ENCODE measurements around the gene ATPAF2. TPM values are rescaled to one million over a fixed set of nuclear protein-coding genes. Genes with fewer than 3 reads are reported as not detected.
"Not testable (repeated sequence)": the region's sequence is repeated elsewhere in the genome, so short reads cannot be mapped to it uniquely, and the experiment has no call there.

The ATPAF2 gene
- total and polyA plus RNA-seq, 2 experiments from 2014 or later: 24.3 to 25.7 TPM

DNA sequence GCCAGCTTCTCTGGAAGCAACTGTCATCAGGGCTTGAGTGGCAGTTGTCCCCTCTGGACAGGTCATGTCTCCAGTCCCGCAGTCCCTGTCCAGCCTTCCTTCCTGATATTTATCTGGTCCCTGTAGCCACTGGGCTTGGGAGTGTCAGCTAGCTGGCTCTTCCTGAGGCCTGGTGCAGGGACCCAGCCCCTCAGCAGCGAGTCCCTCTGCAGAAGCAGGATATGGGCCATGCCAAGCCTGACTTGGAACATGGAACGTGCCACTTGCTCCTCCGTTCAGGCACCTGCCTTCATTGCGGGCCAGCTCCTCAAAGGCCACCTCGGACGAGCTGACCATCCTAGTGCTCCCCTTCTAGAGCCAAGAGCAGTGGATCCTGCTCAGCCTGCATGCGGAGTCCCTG, 40.0 kb downstream of the ATPAF2 start (continued):
- no peak for TF ChIP-seq ETS1 (IDR thresholded peaks at IDR 0.05)
- no peak for TF ChIP-seq EZH2phosphoT487 (IDR thresholded peaks at IDR 0.05; ENCODE audit: unreplicated experiment)

GRCh38 chr17:17995887-17996286, 43.1 kb downstream of the ATPAF2 start:
- not testable (repeated sequence) for H3F3A ChIP-seq (replicated peaks; ENCODE audit: low read depth); H3K4me2 ChIP-seq; H3K36me3 ChIP-seq (ENCODE audit: insufficient read depth); H3K9me2 ChIP-seq (ENCODE audit: insufficient read depth); H3K4me1 Mint-ChIP-seq; H3K4me3 ChIP-seq; H3K36me3 Mint-ChIP-seq (ENCODE audit: low read depth); H4K20me1 ChIP-seq (replicated peaks; ENCODE audit: insufficient read depth); H3K9me3 Mint-ChIP-seq; H3K4me3 Mint-ChIP-seq; H3K4me1 ChIP-seq (ENCODE audit: insufficient read depth); ATAC-seq; H3K79me2 ChIP-seq (replicated peaks; ENCODE audit: insufficient read depth); H3K27ac Mint-ChIP-seq; H2AFZ ChIP-seq; DNase-seq (ENCODE audit: low spot score); H3K27ac ChIP-seq (ENCODE audit: low read depth); H3K27me3 ChIP-seq (ENCODE audit: insufficient read depth); H3K27me3 Mint-ChIP-seq (ENCODE audit: insufficient read depth, low read depth, poor library complexity)

- Histone ChIP-seq H3F3A (replicated peaks; ENCODE audit: low read depth) (no peaks in the 10 kb centered on the region), H3K4me3 (no peak overlapping the region), H3K36me3 (ENCODE audit: insufficient read depth) (no peaks in the 10 kb centered on the region), H3K4me2 (no peak overlapping the region), H3K27me3 (ENCODE audit: insufficient read depth) (no peaks in the 10 kb centered on the region), H4K20me1 (replicated peaks; ENCODE audit: insufficient read depth) (no peaks in the 10 kb centered on the region), H2AFZ (peak overlapping the region; percentile 84; the same call in 1 of the 2 replicates), H3K79me2 (replicated peaks; ENCODE audit: insufficient read depth) (no peaks in the 10 kb centered on the region), H3K27ac (ENCODE audit: low read depth) (no peak overlapping the region), H3K4me1 (ENCODE audit: insufficient read depth) (no peaks in the 10 kb centered on the region; the same call in 1 of the 2 replicates), H3K9me2 (ENCODE audit: insufficient read depth) (no peaks in the 10 kb centered on the region)
- TF ChIP-seq STAT1 (IDR thresholded peaks at IDR 0.05; ENCODE audit: unreplicated experiment) (no peak), ZNF331 (CRISPR knock-in tag; IDR thresholded peaks at IDR 0.05; ENCODE audit: low read depth) (no peak), CTCF (conservative IDR thresholded peaks at IDR 0.05; ENCODE audit: low read depth in 2 of 2) (peak; percentile 66 to 78), EZH2phosphoT487 (IDR thresholded peaks at IDR 0.05; ENCODE audit: unreplicated experiment) (no peak)
- TF ChIP-seq, protein P1, sequence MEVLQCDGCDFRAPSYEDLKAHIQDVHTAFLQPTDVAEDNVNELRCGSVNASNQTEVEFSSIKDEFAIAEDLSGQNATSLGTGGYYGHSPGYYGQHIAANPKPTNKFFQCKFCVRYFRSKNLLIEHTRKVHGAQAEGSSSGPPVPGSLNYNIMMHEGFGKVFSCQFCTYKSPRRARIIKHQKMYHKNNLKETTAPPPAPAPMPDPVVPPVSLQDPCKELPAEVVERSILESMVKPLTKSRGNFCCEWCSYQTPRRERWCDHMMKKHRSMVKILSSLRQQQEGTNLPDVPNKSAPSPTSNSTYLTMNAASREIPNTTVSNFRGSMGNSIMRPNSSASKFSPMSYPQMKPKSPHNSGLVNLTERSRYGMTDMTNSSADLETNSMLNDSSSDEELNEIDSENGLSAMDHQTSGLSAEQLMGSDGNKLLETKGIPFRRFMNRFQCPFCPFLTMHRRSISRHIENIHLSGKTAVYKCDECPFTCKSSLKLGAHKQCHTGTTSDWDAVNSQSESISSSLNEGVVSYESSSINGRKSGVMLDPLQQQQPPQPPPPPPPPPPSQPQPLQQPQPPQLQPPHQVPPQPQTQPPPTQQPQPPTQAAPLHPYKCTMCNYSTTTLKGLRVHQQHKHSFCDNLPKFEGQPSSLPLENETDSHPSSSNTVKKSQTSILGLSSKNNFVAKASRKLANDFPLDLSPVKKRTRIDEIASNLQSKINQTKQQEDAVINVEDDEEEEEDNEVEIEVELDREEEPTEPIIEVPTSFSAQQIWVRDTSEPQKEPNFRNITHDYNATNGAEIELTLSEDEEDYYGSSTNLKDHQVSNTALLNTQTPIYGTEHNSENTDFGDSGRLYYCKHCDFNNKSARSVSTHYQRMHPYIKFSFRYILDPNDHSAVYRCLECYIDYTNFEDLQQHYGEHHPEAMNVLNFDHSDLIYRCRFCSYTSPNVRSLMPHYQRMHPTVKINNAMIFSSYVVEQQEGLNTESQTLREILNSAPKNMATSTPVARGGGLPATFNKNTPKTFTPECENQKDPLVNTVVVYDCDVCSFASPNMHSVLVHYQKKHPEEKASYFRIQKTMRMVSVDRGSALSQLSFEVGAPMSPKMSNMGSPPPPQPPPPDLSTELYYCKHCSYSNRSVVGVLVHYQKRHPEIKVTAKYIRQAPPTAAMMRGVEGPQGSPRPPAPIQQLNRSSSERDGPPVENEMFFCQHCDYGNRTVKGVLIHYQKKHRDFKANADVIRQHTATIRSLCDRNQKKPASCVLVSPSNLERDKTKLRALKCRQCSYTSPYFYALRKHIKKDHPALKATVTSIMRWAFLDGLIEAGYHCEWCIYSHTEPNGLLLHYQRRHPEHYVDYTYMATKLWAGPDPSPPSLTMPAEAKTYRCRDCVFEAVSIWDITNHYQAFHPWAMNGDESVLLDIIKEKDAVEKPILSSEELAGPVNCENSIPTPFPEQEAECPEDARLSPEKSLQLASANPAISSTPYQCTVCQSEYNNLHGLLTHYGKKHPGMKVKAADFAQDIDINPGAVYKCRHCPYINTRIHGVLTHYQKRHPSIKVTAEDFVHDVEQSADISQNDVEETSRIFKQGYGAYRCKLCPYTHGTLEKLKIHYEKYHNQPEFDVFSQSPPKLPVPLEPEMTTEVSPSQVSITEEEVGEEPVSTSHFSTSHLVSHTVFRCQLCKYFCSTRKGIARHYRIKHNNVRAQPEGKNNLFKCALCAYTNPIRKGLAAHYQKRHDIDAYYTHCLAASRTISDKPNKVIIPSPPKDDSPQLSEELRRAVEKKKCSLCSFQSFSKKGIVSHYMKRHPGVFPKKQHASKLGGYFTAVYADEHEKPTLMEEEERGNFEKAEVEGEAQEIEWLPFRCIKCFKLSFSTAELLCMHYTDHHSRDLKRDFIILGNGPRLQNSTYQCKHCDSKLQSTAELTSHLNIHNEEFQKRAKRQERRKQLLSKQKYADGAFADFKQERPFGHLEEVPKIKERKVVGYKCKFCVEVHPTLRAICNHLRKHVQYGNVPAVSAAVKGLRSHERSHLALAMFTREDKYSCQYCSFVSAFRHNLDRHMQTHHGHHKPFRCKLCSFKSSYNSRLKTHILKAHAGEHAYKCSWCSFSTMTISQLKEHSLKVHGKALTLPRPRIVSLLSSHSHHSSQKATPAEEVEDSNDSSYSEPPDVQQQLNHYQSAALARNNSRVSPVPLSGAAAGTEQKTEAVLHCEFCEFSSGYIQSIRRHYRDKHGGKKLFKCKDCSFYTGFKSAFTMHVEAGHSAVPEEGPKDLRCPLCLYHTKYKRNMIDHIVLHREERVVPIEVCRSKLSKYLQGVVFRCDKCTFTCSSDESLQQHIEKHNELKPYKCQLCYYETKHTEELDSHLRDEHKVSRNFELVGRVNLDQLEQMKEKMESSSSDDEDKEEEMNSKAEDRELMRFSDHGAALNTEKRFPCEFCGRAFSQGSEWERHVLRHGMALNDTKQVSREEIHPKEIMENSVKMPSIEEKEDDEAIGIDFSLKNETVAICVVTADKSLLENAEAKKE (CRISPR knock-in tag; IDR thresholded peaks at IDR 0.05): no peak
- H3K4me1 Mint-ChIP-seq: peaks cover 2% of the 10 kb centered on the region; the same call in 1 of the 3 replicates
- no peaks in the 10 kb centered on the region; the same call in 2 of the 3 replicates for H3K9me3 Mint-ChIP-seq
- H3K27ac Mint-ChIP-seq: no peak overlapping the region
- peaks cover 3% of the 10 kb centered on the region for H3K27me3 Mint-ChIP-seq (ENCODE audit: insufficient read depth, low read depth, poor library complexity)
- ATAC-seq (peak; percentile 97), DNase-seq (ENCODE audit: low spot score) (peak; percentile 91)
- no peak overlapping the region for H3K4me3 Mint-ChIP-seq
- H3K36me3 Mint-ChIP-seq (ENCODE audit: low read depth): no peaks in the 10 kb centered on the region; the same call in 2 of the 3 replicates
These were observed 44.5 kb downstream of the ATPAF2 start for GRCh38 chr17:17994271-17995069.
